Right lobe of liver (tissue), 4 donors: ENCODE data around the gene ISLR2.

Source experiments
- POLR2A ChIP-seq: fragments of 450-650 bp; IDR thresholded peaks from one replicate; pipeline ENCODE4 v1.6.1; 2017; ENCODE audit warnings: antibody characterized with exemption, mild to moderate bottlenecking
- TF ChIP-seq, protein P1 (sequence below), 4 donors: fragments of 200-600 bp in 3 of 4; fragments of 450-650 bp in 1 of 4; IDR thresholded peaks; one replicate each; pipeline versions ENCODE4 v1.5.1 to v1.8.0; 2016 to 2022; ENCODE audit warnings: antibody characterized with exemption in 4 of 4, mild to moderate bottlenecking in 2 of 4
- donor health status: DM: no; HTN: no; CAD: no.
- donor health status: DM: no; HTN: no; CAD: no.
- donor health status: DM: no; HTN: yes; CAD: no.

DNA sequence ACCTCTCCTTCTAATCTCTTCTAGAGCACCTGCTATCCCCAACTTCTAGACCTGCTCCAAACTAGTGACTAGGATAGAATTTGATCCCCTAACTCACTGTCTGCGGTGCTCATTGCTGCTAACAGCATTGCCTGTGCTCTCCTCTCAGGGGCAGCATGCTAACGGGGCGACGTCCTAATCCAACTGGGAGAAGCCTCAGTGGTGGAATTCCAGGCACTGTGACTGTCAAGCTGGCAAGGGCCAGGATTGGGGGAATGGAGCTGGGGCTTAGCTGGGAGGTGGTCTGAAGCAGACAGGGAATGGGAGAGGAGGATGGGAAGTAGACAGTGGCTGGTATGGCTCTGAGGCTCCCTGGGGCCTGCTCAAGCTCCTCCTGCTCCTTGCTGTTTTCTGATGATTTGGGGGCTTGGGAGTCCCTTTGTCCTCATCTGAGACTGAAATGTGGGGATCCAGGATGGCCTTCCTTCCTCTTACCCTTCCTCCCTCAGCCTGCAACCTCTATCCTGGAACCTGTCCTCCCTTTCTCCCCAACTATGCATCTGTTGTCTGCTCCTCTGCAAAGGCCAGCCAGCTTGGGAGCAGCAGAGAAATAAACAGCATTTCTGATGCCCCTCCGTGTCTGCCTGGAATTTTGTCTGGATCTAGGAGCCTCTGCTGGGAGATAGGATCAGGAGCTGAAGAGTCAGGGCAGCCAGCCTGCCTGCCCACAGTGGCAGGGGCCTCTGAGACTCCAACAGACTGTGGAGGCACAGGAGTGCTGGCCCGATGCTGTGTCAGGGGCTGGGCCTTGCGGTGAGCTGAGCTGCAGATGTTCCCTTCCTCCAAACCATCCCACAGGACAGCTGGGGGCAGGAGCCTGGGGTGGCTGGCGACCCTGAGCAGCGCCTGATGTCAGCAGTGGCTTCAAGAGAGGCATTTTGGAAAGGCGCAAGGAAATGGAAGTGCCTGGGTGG, 46.2 kb downstream of the ISLR2 start:
- TF ChIP-seq, protein P1, sequence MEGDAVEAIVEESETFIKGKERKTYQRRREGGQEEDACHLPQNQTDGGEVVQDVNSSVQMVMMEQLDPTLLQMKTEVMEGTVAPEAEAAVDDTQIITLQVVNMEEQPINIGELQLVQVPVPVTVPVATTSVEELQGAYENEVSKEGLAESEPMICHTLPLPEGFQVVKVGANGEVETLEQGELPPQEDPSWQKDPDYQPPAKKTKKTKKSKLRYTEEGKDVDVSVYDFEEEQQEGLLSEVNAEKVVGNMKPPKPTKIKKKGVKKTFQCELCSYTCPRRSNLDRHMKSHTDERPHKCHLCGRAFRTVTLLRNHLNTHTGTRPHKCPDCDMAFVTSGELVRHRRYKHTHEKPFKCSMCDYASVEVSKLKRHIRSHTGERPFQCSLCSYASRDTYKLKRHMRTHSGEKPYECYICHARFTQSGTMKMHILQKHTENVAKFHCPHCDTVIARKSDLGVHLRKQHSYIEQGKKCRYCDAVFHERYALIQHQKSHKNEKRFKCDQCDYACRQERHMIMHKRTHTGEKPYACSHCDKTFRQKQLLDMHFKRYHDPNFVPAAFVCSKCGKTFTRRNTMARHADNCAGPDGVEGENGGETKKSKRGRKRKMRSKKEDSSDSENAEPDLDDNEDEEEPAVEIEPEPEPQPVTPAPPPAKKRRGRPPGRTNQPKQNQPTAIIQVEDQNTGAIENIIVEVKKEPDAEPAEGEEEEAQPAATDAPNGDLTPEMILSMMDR (IDR thresholded peaks at IDR 0.05), result no peak
- TF ChIP-seq POLR2A, result no peak
